ENCODE measurements around the gene CDC42EP3.

Gene CDC42EP3

DNA sequence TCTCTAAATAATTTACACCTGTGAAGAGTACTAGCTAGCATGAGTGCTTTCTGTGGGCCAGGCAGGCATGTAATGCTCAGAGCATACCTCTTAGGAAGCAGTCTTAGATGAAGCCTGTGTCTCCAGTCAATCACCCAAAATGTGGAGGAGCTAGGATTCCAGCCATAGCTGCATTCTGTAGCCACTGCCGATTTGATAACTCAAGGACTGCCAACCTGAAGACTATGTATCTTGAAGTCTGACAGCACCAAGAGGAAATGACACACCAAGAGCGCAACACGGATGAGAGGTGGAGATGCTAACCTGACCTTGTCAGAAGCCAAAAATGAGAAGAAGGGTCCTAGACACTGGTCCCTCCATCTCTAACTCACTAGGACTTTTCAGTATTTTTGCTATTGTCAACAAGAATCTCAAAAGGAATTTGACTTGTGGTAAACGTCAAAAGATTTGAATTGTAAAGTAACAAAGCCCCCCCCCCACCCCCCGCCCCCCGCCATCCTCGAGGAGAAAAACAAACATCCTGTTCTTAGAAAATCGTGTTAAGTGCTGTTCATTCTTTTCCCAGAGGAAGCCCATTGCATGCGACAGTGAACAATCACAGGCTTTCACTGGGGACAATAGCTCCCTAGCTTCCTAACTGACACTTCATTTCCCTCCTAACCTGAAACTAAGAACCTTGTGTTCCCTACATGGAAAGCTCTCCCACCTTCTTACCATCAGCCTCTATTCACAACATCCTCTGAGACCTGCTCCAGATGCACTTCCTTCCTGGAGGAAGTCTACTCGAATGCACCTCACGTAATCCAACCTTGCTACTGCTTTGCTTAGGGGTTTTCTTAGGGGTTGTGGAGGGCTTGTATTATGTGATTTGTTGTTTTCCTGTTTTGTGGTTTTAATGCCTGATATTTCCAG lies 14.7 kb downstream of the CDC42EP3 start:
- Mint-ChIP-seq H3K27ac (peak overlapping the region; percentile 84), H3K4me1 (peaks cover 77% of the 10 kb centered on the region), H3K27me3 (no peaks in the 10 kb centered on the region), H3K4me3 (peak overlapping the region; percentile 62), H3K36me3 (peaks cover 13% of the 10 kb centered on the region), H3K9me3 (peaks cover 3% of the 10 kb centered on the region)
- ATAC-seq (ENCODE audit: low read depth) (no peak), DNase-seq (ENCODE audit: low spot score in 2 of 2) (no peak)

DNA sequence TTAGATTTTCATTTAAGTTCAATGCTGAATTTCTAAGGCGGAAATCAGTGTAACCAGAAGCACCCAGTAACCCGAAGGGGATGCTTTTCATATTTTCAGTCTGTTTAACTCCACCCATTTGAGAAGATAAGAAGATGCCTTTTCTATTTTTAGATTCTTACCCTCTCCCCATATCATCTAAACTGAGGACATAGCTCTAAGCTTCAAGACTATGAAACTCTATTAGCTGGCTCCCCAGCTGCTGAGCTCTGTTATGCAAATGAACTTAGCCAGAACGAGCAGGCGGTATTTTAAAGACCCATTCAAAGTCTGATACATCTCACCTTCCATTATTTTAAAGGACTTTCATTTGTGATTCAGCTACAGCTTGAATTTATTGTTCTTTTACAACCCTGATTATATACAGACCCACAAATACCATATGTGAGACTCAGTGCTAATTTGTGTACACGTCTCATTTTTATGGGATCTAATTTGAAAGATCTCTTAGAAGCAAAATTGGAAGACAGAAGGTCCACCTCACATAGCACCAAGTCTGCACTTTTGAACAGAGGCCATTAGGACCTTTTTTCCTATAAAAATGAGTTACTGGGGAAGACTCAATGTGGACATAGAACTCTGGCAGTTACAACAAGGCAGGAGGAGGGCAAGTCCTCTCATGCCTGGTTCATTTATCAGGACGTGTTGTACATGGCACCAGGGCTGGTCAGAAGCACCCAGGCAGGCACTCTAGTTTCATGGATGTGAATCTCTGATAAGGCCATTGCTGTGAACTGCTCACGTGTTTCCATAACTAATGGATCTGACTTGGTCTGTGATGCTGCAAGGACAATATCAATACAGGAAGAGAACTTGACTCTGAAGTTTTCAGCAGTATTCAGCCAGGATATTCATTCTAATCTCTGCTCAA lies 16.3 kb downstream of the CDC42EP3 start:
- H3K9me3 Mint-ChIP-seq: peaks cover 3% of the 10 kb centered on the region
- peak; percentile 82 for ATAC-seq (ENCODE audit: low read depth)
- peaks cover 79% of the 10 kb centered on the region for H3K4me1 Mint-ChIP-seq
- peak overlapping the region; percentile 98 for H3K27ac Mint-ChIP-seq
- no peaks in the 10 kb centered on the region for H3K27me3 Mint-ChIP-seq
- H3K36me3 Mint-ChIP-seq: peaks cover 10% of the 10 kb centered on the region
- DNase-seq (ENCODE audit: low spot score in 2 of 2): peak in 1 of 2 donors; percentile 51
- H3K4me3 Mint-ChIP-seq: peak overlapping the region; percentile 86

DNA sequence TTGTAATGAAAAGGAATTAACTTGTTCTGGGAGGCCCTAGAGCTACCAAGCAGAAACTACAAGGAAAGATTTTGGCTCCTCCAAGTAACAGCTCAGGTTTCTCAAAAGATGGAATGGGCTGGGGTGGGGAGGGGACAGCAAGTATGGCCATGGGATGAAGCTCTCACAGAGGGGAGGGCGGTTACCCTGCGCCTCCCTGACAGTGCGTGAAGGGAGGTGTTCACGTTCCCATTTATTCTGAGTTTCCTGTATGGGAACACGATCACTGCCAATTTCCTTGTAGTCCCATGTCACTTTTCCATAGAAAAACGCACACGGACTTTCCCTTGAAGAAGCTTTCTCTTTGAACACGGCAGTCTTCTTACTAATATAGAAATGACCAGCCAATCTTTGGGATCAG lies 17.0 kb downstream of the CDC42EP3 start:
- ATAC-seq (ENCODE audit: low read depth): no peak
- H3K27ac Mint-ChIP-seq: peak overlapping the region; percentile 98
- H3K27me3 Mint-ChIP-seq: no peaks in the 10 kb centered on the region
- peaks cover 77% of the 10 kb centered on the region for H3K4me1 Mint-ChIP-seq
- DNase-seq (ENCODE audit: low spot score in 2 of 2): no peak
- peaks cover 10% of the 10 kb centered on the region for H3K36me3 Mint-ChIP-seq
- H3K9me3 Mint-ChIP-seq: peaks cover 3% of the 10 kb centered on the region
- H3K4me3 Mint-ChIP-seq: peak overlapping the region; percentile 86

DNA sequence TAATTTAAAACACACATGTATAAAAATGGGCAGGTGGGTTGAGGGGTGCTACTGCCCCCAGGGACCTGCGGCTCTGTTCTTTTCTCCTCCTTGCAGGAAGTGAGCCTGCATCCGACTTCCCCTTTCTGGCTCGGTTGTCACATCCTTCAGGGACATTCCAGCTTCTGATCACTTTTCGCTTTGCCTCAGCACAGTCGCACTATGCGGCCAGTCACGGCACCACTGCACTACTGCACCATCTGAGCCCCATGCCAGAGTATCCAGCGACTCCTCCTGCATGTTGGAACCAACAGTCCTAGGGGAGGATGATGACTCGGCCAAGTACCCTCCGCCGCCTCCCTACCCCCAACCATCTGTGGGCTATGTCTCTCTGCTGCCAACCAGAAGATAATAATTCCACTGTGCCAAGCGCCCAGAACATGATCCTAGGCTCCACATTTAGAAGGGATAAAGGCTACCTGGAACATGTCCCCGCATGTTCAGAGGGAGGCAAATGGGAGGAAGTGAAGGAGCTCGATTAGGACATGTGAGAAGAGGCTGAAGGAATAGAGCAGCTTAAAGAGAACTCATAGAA lies 17.6 kb downstream of the CDC42EP3 start:
- H3K4me1 Mint-ChIP-seq: peaks cover 71% of the 10 kb centered on the region
- no peaks in the 10 kb centered on the region for H3K27me3 Mint-ChIP-seq
- peaks cover 8% of the 10 kb centered on the region for H3K36me3 Mint-ChIP-seq
- H3K4me3 Mint-ChIP-seq: peak overlapping the region; percentile 86
- peaks cover 3% of the 10 kb centered on the region for H3K9me3 Mint-ChIP-seq
- H3K27ac Mint-ChIP-seq: peak overlapping the region; percentile 98
- peak in 1 of 2 donors; percentile 49 for DNase-seq (ENCODE audit: low spot score in 2 of 2)
- peak; percentile 61 for ATAC-seq (ENCODE audit: low read depth)

DNA sequence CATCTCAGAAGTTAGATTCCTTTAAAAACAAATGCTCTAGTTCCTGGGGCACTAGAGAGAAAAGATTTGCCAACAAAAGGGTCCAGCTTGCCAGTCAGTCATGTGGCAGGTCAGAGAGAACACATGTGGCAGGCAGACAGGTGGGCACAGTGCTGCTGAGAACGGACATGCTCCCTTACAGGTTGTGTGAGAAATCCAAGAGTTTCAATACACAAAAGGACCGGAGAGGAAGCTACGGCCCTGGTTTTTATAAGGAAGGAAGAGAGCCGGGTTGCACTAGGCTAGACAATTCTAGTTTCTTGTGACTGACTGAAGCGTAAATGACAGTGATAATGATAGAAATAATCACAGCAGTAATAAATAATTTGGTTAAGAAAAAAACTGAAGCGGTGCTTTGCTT lies 18.3 kb downstream of the CDC42EP3 start:
- H3K9me3 Mint-ChIP-seq: no peaks in the 10 kb centered on the region
- peaks cover 71% of the 10 kb centered on the region for H3K4me1 Mint-ChIP-seq
- H3K27ac Mint-ChIP-seq: peak overlapping the region; percentile 98
- H3K4me3 Mint-ChIP-seq: peak overlapping the region; percentile 77
- H3K27me3 Mint-ChIP-seq: no peaks in the 10 kb centered on the region
- H3K36me3 Mint-ChIP-seq: peaks cover 9% of the 10 kb centered on the region
- ATAC-seq (ENCODE audit: low read depth): no peak
- DNase-seq (ENCODE audit: low spot score in 2 of 2): no peak

GRCh38 chr2:37652199-37652640 lies 19.2 kb downstream of the CDC42EP3 start:
- H3K4me3 Mint-ChIP-seq: peak overlapping the region; percentile 46
- ATAC-seq (ENCODE audit: low read depth): no peak
- no peak for DNase-seq (ENCODE audit: low spot score in 2 of 2)
- H3K4me1 Mint-ChIP-seq: peaks cover 75% of the 10 kb centered on the region
- H3K27me3 Mint-ChIP-seq: no peaks in the 10 kb centered on the region
- peaks cover 14% of the 10 kb centered on the region for H3K36me3 Mint-ChIP-seq
- H3K27ac Mint-ChIP-seq: peak overlapping the region; percentile 98
- no peaks in the 10 kb centered on the region for H3K9me3 Mint-ChIP-seq

- Mint-ChIP-seq H3K27ac (peak overlapping the region; percentile 98), H3K36me3 (peaks cover 19% of the 10 kb centered on the region), H3K4me3 (peak overlapping the region; percentile 1), H3K9me3 (no peaks in the 10 kb centered on the region), H3K27me3 (no peaks in the 10 kb centered on the region), H3K4me1 (peaks cover 69% of the 10 kb centered on the region)
- ATAC-seq (ENCODE audit: low read depth): no peak
- no peak for DNase-seq (ENCODE audit: low spot score in 2 of 2)
Observed at GRCh38 chr2:37650548-37651093, 20.8 kb downstream of the CDC42EP3 start.

GRCh38 chr2:37649518-37649917 lies 21.9 kb downstream of the CDC42EP3 start:
- peaks cover 63% of the 10 kb centered on the region for H3K4me1 Mint-ChIP-seq
- no peak overlapping the region for H3K4me3 Mint-ChIP-seq
- no peak for DNase-seq (ENCODE audit: low spot score in 2 of 2)
- H3K27ac Mint-ChIP-seq: peak overlapping the region; percentile 98
- no peaks in the 10 kb centered on the region for H3K9me3 Mint-ChIP-seq
- H3K36me3 Mint-ChIP-seq: peaks cover 22% of the 10 kb centered on the region
- H3K27me3 Mint-ChIP-seq: no peaks in the 10 kb centered on the region
- no peak for ATAC-seq (ENCODE audit: low read depth)

- peaks cover 62% of the 10 kb centered on the region for H3K4me1 Mint-ChIP-seq
- peaks cover 27% of the 10 kb centered on the region for H3K36me3 Mint-ChIP-seq
Observed at GRCh38 chr2:37648331-37649011, 23.0 kb downstream of the CDC42EP3 start.

DNA sequence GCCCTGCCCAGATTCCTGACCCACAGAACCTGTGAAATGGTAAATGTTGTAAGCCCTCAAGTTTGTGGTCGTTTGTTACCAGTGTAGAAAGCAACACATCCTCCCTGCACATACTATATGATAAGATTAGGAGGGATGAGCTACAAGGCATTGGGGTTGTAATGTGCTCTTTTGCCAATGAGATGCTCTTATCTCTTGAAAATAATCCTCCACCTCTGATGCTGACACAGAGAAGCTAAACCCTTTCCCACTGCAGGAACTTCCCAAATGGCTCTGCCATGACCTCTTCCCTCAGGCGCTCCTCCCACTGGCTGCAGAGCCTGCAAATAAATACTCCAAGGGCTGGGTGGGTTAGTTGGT lies 23.5 kb downstream of the CDC42EP3 start:
- no peaks in the 10 kb centered on the region for H3K9me3 Mint-ChIP-seq
- H3K27me3 Mint-ChIP-seq: no peaks in the 10 kb centered on the region
- peaks cover 28% of the 10 kb centered on the region for H3K36me3 Mint-ChIP-seq
- peak overlapping the region; percentile 86 for H3K27ac Mint-ChIP-seq
- H3K4me1 Mint-ChIP-seq: peaks cover 63% of the 10 kb centered on the region
- H3K4me3 Mint-ChIP-seq: peak overlapping the region; percentile 48
- no peak for DNase-seq (ENCODE audit: low spot score in 2 of 2)
- ATAC-seq (ENCODE audit: low read depth): no peak

More at GRCh38 chr2:37648331-37649011, 23.0 kb downstream of the CDC42EP3 start:
- no peak for DNase-seq (ENCODE audit: low spot score in 2 of 2)
- Mint-ChIP-seq H3K9me3 (no peaks in the 10 kb centered on the region), H3K27me3 (no peaks in the 10 kb centered on the region), H3K4me3 (peak overlapping the region; percentile 48), H3K27ac (peak overlapping the region; percentile 86)
- ATAC-seq (ENCODE audit: low read depth): peak; percentile 52

DNA sequence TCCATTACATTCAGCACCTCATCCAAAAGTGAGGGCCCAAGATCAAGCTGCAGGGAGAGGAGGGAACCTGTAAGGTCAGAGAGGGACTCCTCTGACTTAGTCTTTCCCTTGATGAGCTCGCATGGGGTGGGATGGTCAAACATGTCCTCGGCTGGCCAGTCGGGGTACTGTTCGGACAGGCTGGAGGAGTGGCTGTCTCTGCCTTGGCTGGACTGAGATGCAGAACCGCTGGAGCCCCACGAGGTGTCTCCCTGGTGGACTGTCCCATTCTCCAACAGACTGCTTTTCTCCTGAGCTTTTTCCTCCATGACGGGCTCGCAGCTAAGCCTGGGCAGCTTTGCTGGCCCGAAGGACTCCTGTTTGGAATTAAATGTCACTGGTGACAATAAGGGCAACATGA lies 25.6 kb downstream of the CDC42EP3 start:
- peaks cover 37% of the 10 kb centered on the region for H3K36me3 Mint-ChIP-seq
- no peak for ATAC-seq (ENCODE audit: low read depth)
- no peak overlapping the region for H3K4me3 Mint-ChIP-seq
- H3K9me3 Mint-ChIP-seq: no peaks in the 10 kb centered on the region
- DNase-seq (ENCODE audit: low spot score in 2 of 2): no peak
- peaks cover 61% of the 10 kb centered on the region for H3K4me1 Mint-ChIP-seq
- H3K27ac Mint-ChIP-seq: peak overlapping the region; percentile 86
- no peaks in the 10 kb centered on the region for H3K27me3 Mint-ChIP-seq

GRCh38 chr2:37645362-37645761 lies 26.1 kb downstream of the CDC42EP3 start:
- Mint-ChIP-seq H3K4me1 (peaks cover 56% of the 10 kb centered on the region), H3K27me3 (no peaks in the 10 kb centered on the region), H3K4me3 (peak overlapping the region; percentile 43), H3K36me3 (peaks cover 37% of the 10 kb centered on the region), H3K27ac (peak overlapping the region; percentile 78), H3K9me3 (no peaks in the 10 kb centered on the region)
- DNase-seq (ENCODE audit: low spot score in 2 of 2) (no peak), ATAC-seq (ENCODE audit: low read depth) (peak; percentile 61)

DNA sequence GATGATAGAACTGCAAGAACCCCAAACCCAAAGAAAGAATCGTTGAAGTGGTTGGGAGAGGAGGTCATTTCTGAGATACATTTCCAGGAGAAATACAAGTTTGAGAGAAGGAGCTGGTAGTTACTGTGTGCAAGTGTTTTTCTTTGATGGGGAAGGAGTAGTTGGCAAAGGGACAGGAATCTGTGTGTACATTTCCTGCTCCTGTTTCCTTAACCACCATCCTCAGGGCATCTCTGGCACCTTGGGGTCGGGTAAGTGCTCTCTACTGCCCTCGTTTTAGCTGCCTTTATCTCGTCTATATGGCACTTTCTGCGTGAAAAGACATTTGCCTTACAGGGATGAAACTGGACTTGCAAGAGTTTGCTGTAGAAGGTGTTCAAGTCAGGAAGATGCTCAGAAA lies 27.3 kb downstream of the CDC42EP3 start:
- Mint-ChIP-seq H3K9me3 (no peaks in the 10 kb centered on the region), H3K36me3 (peaks cover 37% of the 10 kb centered on the region), H3K4me1 (peaks cover 49% of the 10 kb centered on the region), H3K27ac (peak overlapping the region; percentile 26), H3K27me3 (no peaks in the 10 kb centered on the region), H3K4me3 (no peak overlapping the region)
- DNase-seq (ENCODE audit: low spot score in 2 of 2) (no peak), ATAC-seq (ENCODE audit: low read depth) (no peak)

Data from memory B cell (primary cell).